Tracheal epithelial cell (primary cell): ENCODE measurements around the gene B3GALT4. TPM values are rescaled to one million over a fixed set of nuclear protein-coding genes. Genes with fewer than 3 reads are reported as not detected.

Experiments used
- total RNA-seq: library from RNA; depleted of rRNA; stranded (reverse); fragments of >200 nt; gene quantifications from 2 replicates; pipeline ENCODE4 v1.2.1, GENCODE V29; 2014

B3GALT4 gene
- total RNA-seq = 3.6 and 11.1 TPM in 2 replicates

GRCh38 chr6:33276864-33277662, at the start of gene B3GALT4:
TSS of gene B3GALT4 (plus strand) at chr6:33277123. CDS start at chr6:33277420, 297 bp downstream.

GRCh38 chr6:33271468-33272274, 5.3 kb upstream of the B3GALT4 start, which contains the start of the genes RPS18 and VPS52:
TSS of gene RPS18 (plus strand) at chr6:33272075. CDS start at chr6:33272120, 45 bp downstream.
TSS of gene VPS52 (minus strand) at chr6:33271876. CDS start at chr6:33271675, 201 bp downstream.

GRCh38 chr6:33288921-33289783, 12.2 kb downstream of the B3GALT4 start, which contains the start of the genes PFDN6 and WDR46:
TSS of gene PFDN6 (plus strand) at chr6:33289601. CDS start at chr6:33289857, 256 bp downstream.
TSS of gene WDR46 (minus strand) at chr6:33289239. CDS start at chr6:33289170, 69 bp downstream.

GRCh38 chr6:33298773-33299236, 21.9 kb downstream of the B3GALT4 start, which contains the start of gene RGL2:
TSS of gene RGL2 (minus strand) at chr6:33298942. CDS start at chr6:33298610, 332 bp downstream.

GRCh38 chr6:33313709-33314514, 37.0 kb downstream of the B3GALT4 start, which contains the start of gene TAPBP:
TSS of gene TAPBP (minus strand) at chr6:33314078. CDS start at chr6:33314041, 37 bp downstream.

GRCh38 chr6:33317669-33318425, 40.9 kb downstream of the B3GALT4 start, which contains the start of gene ZBTB22:
TSS of gene ZBTB22 (minus strand) at chr6:33317744. CDS start at chr6:33316916, 828 bp downstream.

Other genes with a start within 250 kb of the B3GALT4 start
- 3.6 and 4.5 TPM in 2 replicates for gene HLA-DPA1, start 203.5 kb upstream of the B3GALT4 start, total RNA-seq
- gene HLA-DPB1, start 201.1 kb upstream of the B3GALT4 start, total RNA-seq = 1.1 and 3.6 TPM in 2 replicates
- gene COL11A2, start 84.7 kb upstream of the B3GALT4 start, total RNA-seq = 0.24 and 0.43 TPM in 2 replicates
- 15.2 and 18.1 TPM in 2 replicates for gene RXRB, start 76.5 kb upstream of the B3GALT4 start, total RNA-seq
- gene SLC39A7, start 76.3 kb upstream of the B3GALT4 start, total RNA-seq = 43.1 and 60.0 TPM in 2 replicates
- 48.0 and 64.6 TPM in 2 replicates for gene HSD17B8, start 72.5 kb upstream of the B3GALT4 start, total RNA-seq
- gene RING1, start 68.6 kb upstream of the B3GALT4 start, total RNA-seq = 24.5 and 31.6 TPM in 2 replicates
- gene VPS52, start 5.2 kb upstream of the B3GALT4 start, total RNA-seq = 17.5 and 24.1 TPM in 2 replicates
- 4,554 and 7,694 TPM in 2 replicates for gene RPS18, start 5.0 kb upstream of the B3GALT4 start, total RNA-seq
- gene WDR46, start 12.1 kb downstream of the B3GALT4 start, total RNA-seq = 101 and 139 TPM in 2 replicates
- gene PFDN6, start 12.5 kb downstream of the B3GALT4 start, total RNA-seq = 42.2 and 47.1 TPM in 2 replicates
- gene RGL2, start 21.8 kb downstream of the B3GALT4 start, total RNA-seq = 42.9 and 45.8 TPM in 2 replicates
- 38.6 and 108 TPM in 2 replicates for gene TAPBP, start 37.0 kb downstream of the B3GALT4 start, total RNA-seq
- 13.9 and 14.2 TPM in 2 replicates for gene ZBTB22, start 40.6 kb downstream of the B3GALT4 start, total RNA-seq
- gene DAXX, start 45.8 kb downstream of the B3GALT4 start, total RNA-seq = 27.5 and 49.6 TPM in 2 replicates
- 0.85 and 5.3 TPM in 2 replicates for gene KIFC1, start 114.7 kb downstream of the B3GALT4 start, total RNA-seq
- gene PHF1, start 133.9 kb downstream of the B3GALT4 start, total RNA-seq = 9.9 and 15.1 TPM in 2 replicates
- gene CUTA, start 141.0 kb downstream of the B3GALT4 start, total RNA-seq = 42.2 and 93.7 TPM in 2 replicates
- 1.4 and 2.1 TPM in 2 replicates for gene SYNGAP1, start 142.9 kb downstream of the B3GALT4 start, total RNA-seq
- gene ZBTB9, start 177.5 kb downstream of the B3GALT4 start, total RNA-seq = 6.0 and 7.5 TPM in 2 replicates